Measurements from ENCODE around the gene ARHGAP33.

ARHGAP33 gene

GRCh38 chr19:35752746-35753350 is 22.5 kb upstream of the ARHGAP33 start:
- Histone ChIP-seq H3K4me3 (ENCODE audit: low read depth in 1 of 2, low read length in 2 of 2) (no peak overlapping the region), H3K27me3 (ENCODE audit: low read depth, low read length) (no peaks in the 10 kb centered on the region), H3K36me3 (ENCODE audit: control insufficient read depth in 1 of 2, insufficient read depth in 2 of 2, low read length in 2 of 2) (peaks cover 13 to 32% of the 10 kb centered on the region in 2 donors), H3K9me3 (ENCODE audit: control insufficient read depth in 1 of 2, low read length in 2 of 2) (no peaks in the 10 kb centered on the region), H3K27ac (ENCODE audit: low read length) (no peak overlapping the region), H3K4me1 (ENCODE audit: control insufficient read depth in 1 of 2, insufficient read depth in 2 of 2, low read length in 2 of 2) (peaks cover 4 to 43% of the 10 kb centered on the region in 2 donors)

DNA sequence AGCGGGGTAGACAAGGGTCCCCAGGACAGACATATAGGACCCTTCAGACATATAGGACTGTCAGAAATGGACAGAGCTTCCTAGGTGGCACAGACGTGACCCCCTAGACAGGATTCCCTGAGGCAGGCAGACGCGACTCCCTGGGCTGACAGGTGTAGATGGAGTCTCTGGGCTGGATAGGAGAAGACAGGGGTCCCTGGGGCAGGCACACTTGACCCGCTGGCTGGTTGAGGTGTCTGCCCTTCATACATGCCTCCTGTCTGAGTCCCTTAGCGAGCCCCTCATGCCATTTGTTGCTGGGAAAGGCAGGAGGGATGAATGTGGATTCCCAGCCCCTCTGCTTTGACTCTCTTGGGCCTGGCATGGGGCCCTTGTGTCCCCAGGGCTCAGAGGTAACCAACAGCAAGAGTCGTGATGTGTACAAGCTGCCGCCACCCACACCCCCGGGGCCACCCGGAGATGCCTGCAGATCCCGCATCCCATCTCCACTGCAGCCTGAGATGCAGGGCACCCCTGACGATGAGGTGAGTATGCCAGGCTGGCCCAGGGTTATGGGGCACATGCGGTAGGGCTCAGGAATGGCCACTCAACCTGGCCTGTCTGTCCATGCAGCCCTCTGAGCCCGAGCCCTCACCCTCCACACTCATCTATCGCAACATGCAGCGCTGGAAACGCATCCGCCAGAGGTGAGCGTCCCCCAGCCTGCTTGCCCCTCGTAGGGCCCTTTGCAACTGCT is 21.6 kb upstream of the ARHGAP33 start:
- Histone ChIP-seq H3K36me3 (ENCODE audit: control insufficient read depth in 1 of 2, insufficient read depth in 2 of 2, low read length in 2 of 2) (peaks cover 13 to 32% of the 10 kb centered on the region in 2 donors), H3K4me1 (ENCODE audit: control insufficient read depth in 1 of 2, insufficient read depth in 2 of 2, low read length in 2 of 2) (peaks cover 4 to 45% of the 10 kb centered on the region in 2 donors), H3K27ac (ENCODE audit: low read length) (no peak overlapping the region), H3K27me3 (ENCODE audit: low read depth, low read length) (no peaks in the 10 kb centered on the region), H3K4me3 (ENCODE audit: low read depth in 1 of 2, low read length in 2 of 2) (no peak overlapping the region), H3K9me3 (ENCODE audit: control insufficient read depth in 1 of 2, low read length in 2 of 2) (no peaks in the 10 kb centered on the region)

- peaks cover 4 to 46% of the 10 kb centered on the region in 2 donors for H3K4me1 ChIP-seq (ENCODE audit: control insufficient read depth in 1 of 2, insufficient read depth in 2 of 2, low read length in 2 of 2)
- H3K36me3 ChIP-seq (ENCODE audit: control insufficient read depth in 1 of 2, insufficient read depth in 2 of 2, low read length in 2 of 2): peaks cover 13 to 32% of the 10 kb centered on the region in 2 donors
- no peaks in the 10 kb centered on the region for H3K9me3 ChIP-seq (ENCODE audit: control insufficient read depth in 1 of 2, low read length in 2 of 2)
- peak overlapping the region; percentile 63 for H3K27ac ChIP-seq (ENCODE audit: low read length)
- H3K4me3 ChIP-seq (ENCODE audit: low read depth in 1 of 2, low read length in 2 of 2): peak overlapping the region in 1 of 2 donors; percentile 93
- H3K27me3 ChIP-seq (ENCODE audit: low read depth, low read length): no peaks in the 10 kb centered on the region
These were observed 20.8 kb upstream of the ARHGAP33 start for GRCh38 chr19:35754370-35755130.

- peak overlapping the region; percentile 30 to 93 for H3K4me3 ChIP-seq (ENCODE audit: low read depth in 1 of 2, low read length in 2 of 2)
- peaks cover 4 to 46% of the 10 kb centered on the region in 2 donors for H3K4me1 ChIP-seq (ENCODE audit: control insufficient read depth in 1 of 2, insufficient read depth in 2 of 2, low read length in 2 of 2)
- peaks cover 13 to 32% of the 10 kb centered on the region in 2 donors for H3K36me3 ChIP-seq (ENCODE audit: control insufficient read depth in 1 of 2, insufficient read depth in 2 of 2, low read length in 2 of 2)
- no peaks in the 10 kb centered on the region for H3K9me3 ChIP-seq (ENCODE audit: control insufficient read depth in 1 of 2, low read length in 2 of 2)
- H3K27ac ChIP-seq (ENCODE audit: low read length): peak overlapping the region; percentile 63
- no peaks in the 10 kb centered on the region for H3K27me3 ChIP-seq (ENCODE audit: low read depth, low read length)
These were observed 20.2 kb upstream of the ARHGAP33 start for GRCh38 chr19:35755131-35755549.

GRCh38 chr19:35755550-35756376 is 19.6 kb upstream of the ARHGAP33 start:
- H3K36me3 ChIP-seq (ENCODE audit: control insufficient read depth in 1 of 2, insufficient read depth in 2 of 2, low read length in 2 of 2): peaks cover 13 to 35% of the 10 kb centered on the region in 2 donors
- H3K9me3 ChIP-seq (ENCODE audit: control insufficient read depth in 1 of 2, low read length in 2 of 2): no peaks in the 10 kb centered on the region
- H3K4me3 ChIP-seq (ENCODE audit: low read depth in 1 of 2, low read length in 2 of 2): peak overlapping the region; percentile 67 to 93
- no peaks in the 10 kb centered on the region for H3K27me3 ChIP-seq (ENCODE audit: low read depth, low read length)
- H3K27ac ChIP-seq (ENCODE audit: low read length): peak overlapping the region; percentile 100
- peaks cover 4 to 46% of the 10 kb centered on the region in 2 donors for H3K4me1 ChIP-seq (ENCODE audit: control insufficient read depth in 1 of 2, insufficient read depth in 2 of 2, low read length in 2 of 2)

GRCh38 chr19:35756377-35757230 is 18.8 kb upstream of the ARHGAP33 start, which contains the start of gene HSPB6:
TSS of gene HSPB6 (minus strand) at chr19:35757029. CDS start at chr19:35757008, 21 bp downstream.
- Histone ChIP-seq H3K27me3 (ENCODE audit: low read depth, low read length) (no peaks in the 10 kb centered on the region), H3K36me3 (ENCODE audit: control insufficient read depth in 1 of 2, insufficient read depth in 2 of 2, low read length in 2 of 2) (peaks cover 13 to 36% of the 10 kb centered on the region in 2 donors), H3K27ac (ENCODE audit: low read length) (peak within 1 kb of the TSS; percentile 100), H3K4me3 (ENCODE audit: low read depth in 1 of 2, low read length in 2 of 2) (peak within 1 kb of the TSS; percentile 93 to 99), H3K4me1 (ENCODE audit: control insufficient read depth in 1 of 2, insufficient read depth in 2 of 2, low read length in 2 of 2) (peaks cover 4 to 46% of the 10 kb centered on the region in 2 donors), H3K9me3 (ENCODE audit: control insufficient read depth in 1 of 2, low read length in 2 of 2) (no peaks in the 10 kb centered on the region)

DNA sequence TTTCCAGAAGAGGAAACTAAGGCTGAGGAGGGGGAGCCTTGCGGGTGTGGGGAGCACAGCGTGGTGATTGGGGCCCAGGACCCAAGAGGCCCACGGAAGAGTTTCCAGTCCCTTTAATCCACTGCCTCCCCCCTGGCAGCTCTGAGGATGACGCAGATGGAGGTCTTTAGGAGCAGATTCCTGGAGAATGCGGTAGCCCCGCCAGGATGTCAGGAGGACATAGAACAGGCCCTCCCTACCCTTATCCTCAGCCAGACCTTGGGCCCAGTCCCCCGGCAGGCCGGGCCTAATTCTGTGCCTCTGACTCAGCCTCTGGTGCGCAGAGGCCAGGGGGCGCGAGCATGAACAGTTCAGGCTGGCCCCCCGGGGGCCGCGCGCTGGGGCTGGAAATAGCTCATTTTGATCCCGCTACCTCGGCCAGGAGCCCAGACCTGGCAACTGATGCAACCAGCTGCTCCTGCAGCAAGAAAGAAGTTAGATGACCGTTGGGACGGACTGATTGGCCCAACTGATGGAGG is 18.1 kb upstream of the ARHGAP33 start:
- peaks cover 4 to 46% of the 10 kb centered on the region in 2 donors for H3K4me1 ChIP-seq (ENCODE audit: control insufficient read depth in 1 of 2, insufficient read depth in 2 of 2, low read length in 2 of 2)
- peak overlapping the region; percentile 100 for H3K27ac ChIP-seq (ENCODE audit: low read length)
- no peaks in the 10 kb centered on the region for H3K27me3 ChIP-seq (ENCODE audit: low read depth, low read length)
- H3K9me3 ChIP-seq (ENCODE audit: control insufficient read depth in 1 of 2, low read length in 2 of 2): no peaks in the 10 kb centered on the region
- H3K4me3 ChIP-seq (ENCODE audit: low read depth in 1 of 2, low read length in 2 of 2): peak overlapping the region; percentile 93 to 99
- peaks cover 17 to 36% of the 10 kb centered on the region in 2 donors for H3K36me3 ChIP-seq (ENCODE audit: control insufficient read depth in 1 of 2, insufficient read depth in 2 of 2, low read length in 2 of 2)

DNA sequence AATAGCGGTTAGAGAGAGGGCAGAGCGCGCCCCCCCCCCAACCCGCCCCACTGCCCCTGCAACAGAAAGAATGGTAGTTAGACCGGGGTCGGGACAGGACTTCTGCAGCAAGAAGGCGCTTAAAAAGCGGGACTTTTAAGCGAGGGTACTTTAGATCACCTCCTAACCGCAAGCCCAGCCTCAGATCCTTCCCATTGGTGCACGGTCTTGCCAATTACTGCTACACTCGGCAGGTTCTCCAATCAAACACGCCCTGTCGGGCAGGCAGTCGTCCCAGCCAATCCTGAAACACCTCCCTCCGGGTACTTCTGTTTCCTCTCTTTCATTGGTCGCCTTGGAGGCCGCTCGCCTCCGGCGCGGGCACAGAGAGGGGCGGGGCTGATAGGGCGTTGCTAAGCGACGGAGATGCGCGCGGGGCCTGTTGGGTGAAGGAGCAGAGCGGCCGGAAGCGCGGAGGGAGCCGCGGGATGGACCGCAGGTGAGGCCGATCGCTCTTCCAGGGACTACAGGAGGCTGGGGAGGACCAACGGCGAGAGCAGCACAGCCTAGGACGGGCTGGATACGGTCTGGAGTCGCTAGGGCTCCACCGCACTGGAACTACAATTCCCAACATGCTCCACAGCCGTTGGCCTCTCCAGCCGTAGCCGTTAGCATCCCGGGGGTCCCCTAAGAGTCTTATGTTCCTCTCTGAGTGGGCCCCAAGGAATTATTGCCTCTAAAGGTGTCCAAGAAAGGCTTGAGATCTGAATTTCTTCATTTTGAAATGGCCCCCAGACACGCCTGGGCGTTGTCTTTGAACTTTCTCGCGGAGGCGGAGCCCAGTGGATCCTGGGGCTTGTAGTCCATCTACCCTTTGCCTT is 17.4 kb upstream of the ARHGAP33 start, which contains the start of gene PROSER3:
TSS of gene PROSER3 (plus strand) at position 428 of the 860 bp plus-strand sequence. CDS start at position 468, 40 bp downstream.
- Histone ChIP-seq H3K9me3 (ENCODE audit: control insufficient read depth in 1 of 2, low read length in 2 of 2) (no peaks in the 10 kb centered on the region), H3K36me3 (ENCODE audit: control insufficient read depth in 1 of 2, insufficient read depth in 2 of 2, low read length in 2 of 2) (peaks cover 13 to 32% of the 10 kb centered on the region in 2 donors), H3K4me3 (ENCODE audit: low read depth in 1 of 2, low read length in 2 of 2) (peak within 1 kb of the TSS; percentile 93 to 99), H3K27ac (ENCODE audit: low read length) (peak within 1 kb of the TSS; percentile 100), H3K4me1 (ENCODE audit: control insufficient read depth in 1 of 2, insufficient read depth in 2 of 2, low read length in 2 of 2) (peaks cover 4 to 46% of the 10 kb centered on the region in 2 donors), H3K27me3 (ENCODE audit: low read depth, low read length) (no peaks in the 10 kb centered on the region)

GRCh38 chr19:35759697-35760096 is 15.7 kb upstream of the ARHGAP33 start:
- H3K36me3 ChIP-seq (ENCODE audit: control insufficient read depth in 1 of 2, insufficient read depth in 2 of 2, low read length in 2 of 2): peaks cover 5 to 24% of the 10 kb centered on the region in 2 donors
- no peaks in the 10 kb centered on the region for H3K27me3 ChIP-seq (ENCODE audit: low read depth, low read length)
- peaks cover 4 to 35% of the 10 kb centered on the region in 2 donors for H3K4me1 ChIP-seq (ENCODE audit: control insufficient read depth in 1 of 2, insufficient read depth in 2 of 2, low read length in 2 of 2)
- no peaks in the 10 kb centered on the region for H3K9me3 ChIP-seq (ENCODE audit: control insufficient read depth in 1 of 2, low read length in 2 of 2)
- no peak overlapping the region for H3K27ac ChIP-seq (ENCODE audit: low read length)
- H3K4me3 ChIP-seq (ENCODE audit: low read depth in 1 of 2, low read length in 2 of 2): no peak overlapping the region
